ENCODE data around the gene NOC4L. TPM values are rescaled to one million over a fixed set of nuclear protein-coding genes. Genes with fewer than 3 reads are reported as not detected.

Gene NOC4L
- total RNA-seq, 1 experiment from 2014 or later, result 36.5 TPM

DNA sequence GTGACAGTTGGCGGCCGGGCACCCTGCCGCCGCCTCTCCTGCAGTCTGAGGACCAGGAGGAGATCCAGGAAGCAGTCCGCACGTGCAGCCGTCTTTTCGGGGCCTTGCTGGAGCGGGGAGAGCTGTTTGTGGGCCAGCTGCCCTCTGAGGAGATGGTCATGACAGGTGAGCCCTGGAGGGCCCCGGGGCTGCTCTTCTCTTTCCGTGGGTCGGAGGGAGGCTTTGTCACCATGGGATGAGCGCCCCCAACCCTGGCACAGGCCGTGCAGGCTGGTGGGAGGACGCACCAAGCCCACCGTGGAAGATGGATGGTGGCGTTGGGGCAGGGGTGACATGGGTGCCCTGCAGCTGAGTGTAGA, 532 bp downstream of the NOC4L start:
- H3K9me3 Mint-ChIP-seq, result no peaks in the 10 kb centered on the region

More for the DNA sequence above, 532 bp downstream of the NOC4L start:
- WGBS (ENCODE audit: extremely low coverage, insufficient read length, low lambda C conversion rate), result no CpG with 5 or more reads among the region's 17 CpGs
- H3K18ac ChIP-seq (ENCODE audit: insufficient read length, low read depth, low read length), result peak overlapping the region; percentile 22
- no peaks in the 10 kb centered on the region for H3K9me3 ChIP-seq (ENCODE audit: control insufficient read depth, low read depth, low read length)
- H3T11ph ChIP-seq (ENCODE audit: low read length), result no peak overlapping the region
- H2BK12ac ChIP-seq (ENCODE audit: insufficient read length, low read depth, low read length), result no peak overlapping the region
- peak overlapping the region in 2 of 3 experiments; percentile 49 to 94; a peak in 2 of 7 replicates for H3K27ac Mint-ChIP-seq
- TF ChIP-seq, protein P1, sequence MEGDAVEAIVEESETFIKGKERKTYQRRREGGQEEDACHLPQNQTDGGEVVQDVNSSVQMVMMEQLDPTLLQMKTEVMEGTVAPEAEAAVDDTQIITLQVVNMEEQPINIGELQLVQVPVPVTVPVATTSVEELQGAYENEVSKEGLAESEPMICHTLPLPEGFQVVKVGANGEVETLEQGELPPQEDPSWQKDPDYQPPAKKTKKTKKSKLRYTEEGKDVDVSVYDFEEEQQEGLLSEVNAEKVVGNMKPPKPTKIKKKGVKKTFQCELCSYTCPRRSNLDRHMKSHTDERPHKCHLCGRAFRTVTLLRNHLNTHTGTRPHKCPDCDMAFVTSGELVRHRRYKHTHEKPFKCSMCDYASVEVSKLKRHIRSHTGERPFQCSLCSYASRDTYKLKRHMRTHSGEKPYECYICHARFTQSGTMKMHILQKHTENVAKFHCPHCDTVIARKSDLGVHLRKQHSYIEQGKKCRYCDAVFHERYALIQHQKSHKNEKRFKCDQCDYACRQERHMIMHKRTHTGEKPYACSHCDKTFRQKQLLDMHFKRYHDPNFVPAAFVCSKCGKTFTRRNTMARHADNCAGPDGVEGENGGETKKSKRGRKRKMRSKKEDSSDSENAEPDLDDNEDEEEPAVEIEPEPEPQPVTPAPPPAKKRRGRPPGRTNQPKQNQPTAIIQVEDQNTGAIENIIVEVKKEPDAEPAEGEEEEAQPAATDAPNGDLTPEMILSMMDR (conservative IDR thresholded peaks at IDR 0.05), result no peak
- no peak overlapping the region for H4K91ac ChIP-seq (ENCODE audit: insufficient read length, low read depth, low read length)
- H2AK5ac ChIP-seq (ENCODE audit: insufficient read length, low read length), result no peak overlapping the region
- no peak overlapping the region for H3K56ac ChIP-seq (ENCODE audit: insufficient read length, low read depth, low read length)
- no peak overlapping the region for H2BK5ac ChIP-seq (ENCODE audit: insufficient read length, low read length)
- no peak overlapping the region for H3K27ac ChIP-seq (ENCODE audit: insufficient read length, low read depth, low read length)
- H2BK20ac ChIP-seq (ENCODE audit: low read depth, low read length, poor library complexity, severe bottlenecking), result no peak overlapping the region
- H3K27me3 ChIP-seq (ENCODE audit: insufficient read depth, low read length), result no peaks in the 10 kb centered on the region
- no peak overlapping the region for H2BK15ac ChIP-seq (ENCODE audit: low read depth, low read length)
- peaks cover 27 to 51% (median 46%) of the 10 kb centered on the region in 3 experiments for H3K36me3 Mint-ChIP-seq (ENCODE audit: insufficient read depth in 1 of 3, low read depth in 3 of 3)
- H3K27me3 Mint-ChIP-seq (ENCODE audit: low read depth), result no peaks in the 10 kb centered on the region; the same call in 1 of the 2 replicates
- H3K23me2 ChIP-seq (ENCODE audit: insufficient read length, low read depth, low read length, poor library complexity, severe bottlenecking), result peaks cover 5% of the 10 kb centered on the region
- peak overlapping the region; percentile 91 for H3K4me2 ChIP-seq (ENCODE audit: insufficient read depth, insufficient read length, low read length)
- no peak overlapping the region for H2AFZ ChIP-seq (ENCODE audit: low read length)
- H3K4me3 Mint-ChIP-seq, result peak overlapping the region; percentile 83 to 89
- H3K14ac ChIP-seq (ENCODE audit: insufficient read depth, low read length), result peak overlapping the region; percentile 88
- peaks cover 12% of the 10 kb centered on the region for H3K79me1 ChIP-seq (ENCODE audit: insufficient read depth, low read depth, low read length, poor library complexity, severe bottlenecking)
- H2BK120ac ChIP-seq (ENCODE audit: low read depth, low read length, poor library complexity, severe bottlenecking), result no peak overlapping the region
- peak overlapping the region; percentile 47 for H3K4ac ChIP-seq (ENCODE audit: low read depth, low read length)
- no peak overlapping the region for H3K23ac ChIP-seq (ENCODE audit: insufficient read length, low read depth, low read length)
- H3K79me2 ChIP-seq (ENCODE audit: insufficient read depth, low read length), result peaks cover 5% of the 10 kb centered on the region; the same call in 1 of the 2 replicates
- no peak overlapping the region for H4K8ac ChIP-seq (replicated peaks; ENCODE audit: insufficient read length, low read depth, low read length)
- peaks cover 7 to 10% of the 10 kb centered on the region in 2 experiments for H3K4me1 Mint-ChIP-seq
- H3K9ac ChIP-seq (ENCODE audit: extremely low read depth, insufficient read length, low read length), result peak overlapping the region; percentile 76
- H4K5ac ChIP-seq (ENCODE audit: insufficient read length, low read depth, low read length), result no peak overlapping the region
- peaks cover 3% of the 10 kb centered on the region; the same call in 1 of the 2 replicates for H3K4me1 ChIP-seq (ENCODE audit: insufficient read depth, low read length)
- H4K20me1 ChIP-seq (ENCODE audit: control insufficient read depth, insufficient read depth, insufficient read length), result no peaks in the 10 kb centered on the region
- no peak for DNase-seq
